GM23338 (cell line): Measurements from ENCODE around the gene CBARP. TPM values are rescaled to one million over a fixed set of nuclear protein-coding genes. Genes with fewer than 3 reads are reported as not detected.
A peak's percentile ranks its signal among the peaks of the same experiment; 100 is the strongest.

Experiments used
- ATAC-seq: fragments of 200-7000 bp; cut with Tn5 transposase; 3 replicates; pipeline ENCODE4 v1.9.1; 2020
- DNase-seq: peaks from one replicate; pipeline ENCODE4 v3.0.0-alpha.2; 2015; ENCODE audit warnings: low spot score
- H2AFZ ChIP-seq: fragments of 200-600 bp; sonication (generic); 2 replicates; pipeline ENCODE4 v1.8.0; 2016; ENCODE audit warnings: antibody characterized with exemption, mild to moderate bottlenecking, moderate library complexity
- H3F3A ChIP-seq: fragments of 200-600 bp; sonication (generic); replicated peaks from 2 replicates; pipeline ENCODE4 v1.8.0; 2017; ENCODE audit warnings: antibody characterized with exemption, mixed run types, low read depth
- H3K27ac ChIP-seq: fragments of 200-600 bp; sonication (generic); 2 replicates; pipeline ENCODE4 v1.6.1; 2016; ENCODE audit warnings: low read depth
- H3K27me3 ChIP-seq: fragments of 200-600 bp; sonication (generic); 2 replicates; pipeline ENCODE4 v1.8.0; 2016; ENCODE audit warnings: mild to moderate bottlenecking, mixed run types, moderate library complexity; ENCODE audit not compliant: insufficient read depth
- H3K36me3 ChIP-seq: fragments of 200-600 bp; sonication (generic); 2 replicates; pipeline ENCODE4 v1.8.0; 2016; ENCODE audit warnings: mild to moderate bottlenecking; ENCODE audit not compliant: insufficient read depth
- H3K4me1 ChIP-seq: fragments of 200-600 bp; sonication (generic); 2 replicates; pipeline ENCODE4 v1.8.0; 2016; ENCODE audit warnings: mild to moderate bottlenecking, moderate library complexity; ENCODE audit not compliant: insufficient read depth
- H3K4me2 ChIP-seq: fragments of 200-600 bp; sonication (generic); 2 replicates; pipeline ENCODE4 v1.7.1; 2017; ENCODE audit warnings: mixed run types
- H3K4me3 ChIP-seq: fragments of 200-600 bp; sonication (generic); 2 replicates; pipeline ENCODE4 v1.6.1; 2016; ENCODE audit warnings: mixed run types
- H3K79me2 ChIP-seq: fragments of 200-600 bp; sonication (generic); replicated peaks from 2 replicates; pipeline ENCODE4 v1.8.0; 2017; ENCODE audit warnings: mild to moderate bottlenecking; ENCODE audit not compliant: insufficient read depth
- H3K9me2 ChIP-seq: fragments of 200-600 bp; sonication (generic); 2 replicates; pipeline ENCODE4 v1.8.0; 2017; ENCODE audit not compliant: insufficient read depth
- H4K20me1 ChIP-seq: fragments of 200-600 bp; sonication (generic); replicated peaks from 2 replicates; pipeline ENCODE4 v1.8.0; 2017; ENCODE audit warnings: mild to moderate bottlenecking; ENCODE audit not compliant: insufficient read depth
- H3K27ac Mint-ChIP-seq: 2 replicates; pipeline ENCODE4 v1.8.0; 2020; ENCODE audit warnings: inconsistent platforms, mild to moderate bottlenecking, moderate library complexity, mixed read lengths
- H3K27me3 Mint-ChIP-seq: 3 replicates; pipeline ENCODE4 v1.8.0; 2022; ENCODE audit warnings: low read depth, mild to moderate bottlenecking, moderate library complexity, mixed read lengths, inconsistent platforms; ENCODE audit not compliant: insufficient read depth, poor library complexity
- H3K36me3 Mint-ChIP-seq: 3 replicates; pipeline ENCODE4 v1.8.0; 2021; ENCODE audit warnings: low read depth, mild to moderate bottlenecking, inconsistent platforms, moderate library complexity, mixed read lengths
- H3K4me1 Mint-ChIP-seq: 3 replicates; pipeline ENCODE4 v1.8.0; 2020; ENCODE audit warnings: mild to moderate bottlenecking, inconsistent platforms, mixed read lengths
- H3K4me3 Mint-ChIP-seq: 3 replicates; pipeline ENCODE4 v1.8.0; 2021; ENCODE audit warnings: moderate library complexity, mild to moderate bottlenecking, inconsistent platforms, mixed read lengths
- H3K9me3 Mint-ChIP-seq: 3 replicates; pipeline ENCODE4 v1.8.0; 2020; ENCODE audit warnings: moderate library complexity, mild to moderate bottlenecking, inconsistent platforms, mixed read lengths
- ETS1 ChIP-seq: IDR thresholded peaks from 2 replicates; pipeline ENCODE4 v1.6.1; 2016; ENCODE audit warnings: antibody characterized with exemption
- EZH2phosphoT487 ChIP-seq: fragments of 200-600 bp; sonication (generic); IDR thresholded peaks from one replicate; pipeline ENCODE4 v1.8.1; 2018; ENCODE audit warnings: antibody characterized with exemption; ENCODE audit not compliant: unreplicated experiment
- NANOG ChIP-seq: IDR thresholded peaks from 2 replicates; pipeline ENCODE4 v1.6.1; 2016; ENCODE audit warnings: antibody characterized with exemption, borderline replicate concordance
- POLR2AphosphoS5 ChIP-seq: IDR thresholded peaks from 2 replicates; pipeline ENCODE4 v1.6.1; 2016; ENCODE audit warnings: antibody characterized with exemption, low read depth
- REST ChIP-seq: IDR thresholded peaks from one replicate; pipeline ENCODE4 v1.6.1; 2018; ENCODE audit warnings: antibody characterized with exemption; ENCODE audit not compliant: unreplicated experiment
- STAT1 ChIP-seq: IDR thresholded peaks from one replicate; pipeline ENCODE4 v1.6.1; 2016; ENCODE audit warnings: antibody characterized with exemption; ENCODE audit not compliant: unreplicated experiment
- ZNF331 ChIP-seq: fragments of 250-450 bp; sonication (Bioruptor Pico); IDR thresholded peaks from 2 replicates; pipeline ENCODE4 v1.5.0; 2020; ENCODE audit warnings: low read depth, mild to moderate bottlenecking, moderate library complexity
- polyA plus RNA-seq: library from polyadenylated mRNA; unstranded; fragments of >200 nt; fragmentation: Nextera tagmentation; extraction: Ambion mirVana; gene quantifications from 2 replicates; pipeline ENCODE4 v1.2.1, GENCODE V29; 2016
- total RNA-seq: library from RNA; depleted of rRNA; stranded (reverse); fragments of >200 nt; shearing (Covaris generic); gene quantifications from 2 replicates; pipeline ENCODE4 v1.2.3, GENCODE V29; 2014
- TF ChIP-seq, protein P1 (sequence below): fragments of 250-450 bp; sonication (Bioruptor Pico); IDR thresholded peaks from 2 replicates; pipeline ENCODE4 v1.5.0; 2020; ENCODE audit warnings: mild to moderate bottlenecking, moderate library complexity
- TF ChIP-seq, protein P2 (sequence below), 2 experiments: fragments of 200-600 bp in 1 of 2; sonication (generic) in 1 of 2; conservative IDR thresholded peaks; 2 replicates each; pipeline versions ENCODE4 v1.5.1 to v1.6.1; 2016 to 2017; ENCODE audit warnings: antibody characterized with exemption in 2 of 2, low read depth in 2 of 2, mild to moderate bottlenecking in 2 of 2, moderate library complexity in 1 of 2

CBARP gene
- total and polyA plus RNA-seq, 2 experiments from 2014 or later = 2.0 to 14.1 TPM

- Histone ChIP-seq H3K4me1 (no peaks in the 10 kb centered on the region; the same call in 1 of the 2 replicates), H3K9me2 (no peaks in the 10 kb centered on the region), H3K36me3 (peaks cover 18% of the 10 kb centered on the region), H2AFZ (no peak overlapping the region), H3K27me3 (no peaks in the 10 kb centered on the region), H3F3A (peaks cover 26% of the 10 kb centered on the region), H3K4me3 (peak overlapping the region; percentile 94), H3K27ac (peak overlapping the region; percentile 74), H3K4me2 (peak overlapping the region; percentile 91), H4K20me1 (peaks cover 16% of the 10 kb centered on the region), H3K79me2 (peaks cover 40% of the 10 kb centered on the region)
- no peak for TF ChIP-seq POLR2AphosphoS5
- no peak for TF ChIP-seq ETS1
- TF ChIP-seq REST = no peak
- TF ChIP-seq ZNF331 (CRISPR knock-in tag) = no peak
- TF ChIP-seq, protein P1, sequence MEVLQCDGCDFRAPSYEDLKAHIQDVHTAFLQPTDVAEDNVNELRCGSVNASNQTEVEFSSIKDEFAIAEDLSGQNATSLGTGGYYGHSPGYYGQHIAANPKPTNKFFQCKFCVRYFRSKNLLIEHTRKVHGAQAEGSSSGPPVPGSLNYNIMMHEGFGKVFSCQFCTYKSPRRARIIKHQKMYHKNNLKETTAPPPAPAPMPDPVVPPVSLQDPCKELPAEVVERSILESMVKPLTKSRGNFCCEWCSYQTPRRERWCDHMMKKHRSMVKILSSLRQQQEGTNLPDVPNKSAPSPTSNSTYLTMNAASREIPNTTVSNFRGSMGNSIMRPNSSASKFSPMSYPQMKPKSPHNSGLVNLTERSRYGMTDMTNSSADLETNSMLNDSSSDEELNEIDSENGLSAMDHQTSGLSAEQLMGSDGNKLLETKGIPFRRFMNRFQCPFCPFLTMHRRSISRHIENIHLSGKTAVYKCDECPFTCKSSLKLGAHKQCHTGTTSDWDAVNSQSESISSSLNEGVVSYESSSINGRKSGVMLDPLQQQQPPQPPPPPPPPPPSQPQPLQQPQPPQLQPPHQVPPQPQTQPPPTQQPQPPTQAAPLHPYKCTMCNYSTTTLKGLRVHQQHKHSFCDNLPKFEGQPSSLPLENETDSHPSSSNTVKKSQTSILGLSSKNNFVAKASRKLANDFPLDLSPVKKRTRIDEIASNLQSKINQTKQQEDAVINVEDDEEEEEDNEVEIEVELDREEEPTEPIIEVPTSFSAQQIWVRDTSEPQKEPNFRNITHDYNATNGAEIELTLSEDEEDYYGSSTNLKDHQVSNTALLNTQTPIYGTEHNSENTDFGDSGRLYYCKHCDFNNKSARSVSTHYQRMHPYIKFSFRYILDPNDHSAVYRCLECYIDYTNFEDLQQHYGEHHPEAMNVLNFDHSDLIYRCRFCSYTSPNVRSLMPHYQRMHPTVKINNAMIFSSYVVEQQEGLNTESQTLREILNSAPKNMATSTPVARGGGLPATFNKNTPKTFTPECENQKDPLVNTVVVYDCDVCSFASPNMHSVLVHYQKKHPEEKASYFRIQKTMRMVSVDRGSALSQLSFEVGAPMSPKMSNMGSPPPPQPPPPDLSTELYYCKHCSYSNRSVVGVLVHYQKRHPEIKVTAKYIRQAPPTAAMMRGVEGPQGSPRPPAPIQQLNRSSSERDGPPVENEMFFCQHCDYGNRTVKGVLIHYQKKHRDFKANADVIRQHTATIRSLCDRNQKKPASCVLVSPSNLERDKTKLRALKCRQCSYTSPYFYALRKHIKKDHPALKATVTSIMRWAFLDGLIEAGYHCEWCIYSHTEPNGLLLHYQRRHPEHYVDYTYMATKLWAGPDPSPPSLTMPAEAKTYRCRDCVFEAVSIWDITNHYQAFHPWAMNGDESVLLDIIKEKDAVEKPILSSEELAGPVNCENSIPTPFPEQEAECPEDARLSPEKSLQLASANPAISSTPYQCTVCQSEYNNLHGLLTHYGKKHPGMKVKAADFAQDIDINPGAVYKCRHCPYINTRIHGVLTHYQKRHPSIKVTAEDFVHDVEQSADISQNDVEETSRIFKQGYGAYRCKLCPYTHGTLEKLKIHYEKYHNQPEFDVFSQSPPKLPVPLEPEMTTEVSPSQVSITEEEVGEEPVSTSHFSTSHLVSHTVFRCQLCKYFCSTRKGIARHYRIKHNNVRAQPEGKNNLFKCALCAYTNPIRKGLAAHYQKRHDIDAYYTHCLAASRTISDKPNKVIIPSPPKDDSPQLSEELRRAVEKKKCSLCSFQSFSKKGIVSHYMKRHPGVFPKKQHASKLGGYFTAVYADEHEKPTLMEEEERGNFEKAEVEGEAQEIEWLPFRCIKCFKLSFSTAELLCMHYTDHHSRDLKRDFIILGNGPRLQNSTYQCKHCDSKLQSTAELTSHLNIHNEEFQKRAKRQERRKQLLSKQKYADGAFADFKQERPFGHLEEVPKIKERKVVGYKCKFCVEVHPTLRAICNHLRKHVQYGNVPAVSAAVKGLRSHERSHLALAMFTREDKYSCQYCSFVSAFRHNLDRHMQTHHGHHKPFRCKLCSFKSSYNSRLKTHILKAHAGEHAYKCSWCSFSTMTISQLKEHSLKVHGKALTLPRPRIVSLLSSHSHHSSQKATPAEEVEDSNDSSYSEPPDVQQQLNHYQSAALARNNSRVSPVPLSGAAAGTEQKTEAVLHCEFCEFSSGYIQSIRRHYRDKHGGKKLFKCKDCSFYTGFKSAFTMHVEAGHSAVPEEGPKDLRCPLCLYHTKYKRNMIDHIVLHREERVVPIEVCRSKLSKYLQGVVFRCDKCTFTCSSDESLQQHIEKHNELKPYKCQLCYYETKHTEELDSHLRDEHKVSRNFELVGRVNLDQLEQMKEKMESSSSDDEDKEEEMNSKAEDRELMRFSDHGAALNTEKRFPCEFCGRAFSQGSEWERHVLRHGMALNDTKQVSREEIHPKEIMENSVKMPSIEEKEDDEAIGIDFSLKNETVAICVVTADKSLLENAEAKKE (CRISPR knock-in tag) = no peak
- no peak for TF ChIP-seq NANOG
- TF ChIP-seq, protein P2, sequence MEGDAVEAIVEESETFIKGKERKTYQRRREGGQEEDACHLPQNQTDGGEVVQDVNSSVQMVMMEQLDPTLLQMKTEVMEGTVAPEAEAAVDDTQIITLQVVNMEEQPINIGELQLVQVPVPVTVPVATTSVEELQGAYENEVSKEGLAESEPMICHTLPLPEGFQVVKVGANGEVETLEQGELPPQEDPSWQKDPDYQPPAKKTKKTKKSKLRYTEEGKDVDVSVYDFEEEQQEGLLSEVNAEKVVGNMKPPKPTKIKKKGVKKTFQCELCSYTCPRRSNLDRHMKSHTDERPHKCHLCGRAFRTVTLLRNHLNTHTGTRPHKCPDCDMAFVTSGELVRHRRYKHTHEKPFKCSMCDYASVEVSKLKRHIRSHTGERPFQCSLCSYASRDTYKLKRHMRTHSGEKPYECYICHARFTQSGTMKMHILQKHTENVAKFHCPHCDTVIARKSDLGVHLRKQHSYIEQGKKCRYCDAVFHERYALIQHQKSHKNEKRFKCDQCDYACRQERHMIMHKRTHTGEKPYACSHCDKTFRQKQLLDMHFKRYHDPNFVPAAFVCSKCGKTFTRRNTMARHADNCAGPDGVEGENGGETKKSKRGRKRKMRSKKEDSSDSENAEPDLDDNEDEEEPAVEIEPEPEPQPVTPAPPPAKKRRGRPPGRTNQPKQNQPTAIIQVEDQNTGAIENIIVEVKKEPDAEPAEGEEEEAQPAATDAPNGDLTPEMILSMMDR (conservative IDR thresholded peaks at IDR 0.05; ENCODE audit: low read depth in 2 of 2) = no peak
- no peak for TF ChIP-seq EZH2phosphoT487
- TF ChIP-seq STAT1 = no peak
- no peaks in the 10 kb centered on the region; the same call in 1 of the 3 replicates for H3K9me3 Mint-ChIP-seq
- H3K4me1 Mint-ChIP-seq = peaks cover 17% of the 10 kb centered on the region
- H3K36me3 Mint-ChIP-seq = peaks cover 52% of the 10 kb centered on the region
- peak overlapping the region; percentile 88 for H3K4me3 Mint-ChIP-seq
- peak overlapping the region; percentile 96 for H3K27ac Mint-ChIP-seq
- peaks cover 24% of the 10 kb centered on the region for H3K27me3 Mint-ChIP-seq
- no peak for DNase-seq
- ATAC-seq = peak; percentile 0; the same call in 2 of the 3 replicates
Observed at GRCh38 chr19:1251330-1252220, 13.8 kb upstream of the CBARP start.
